Stimulated activated CD4-positive, alpha-beta T cell treated with anti-CD3 and anti-CD28 coated beads, Interleukin-2, amount 100 ng/mL, for 48 hours (primary cell): ENCODE data around the gene CNPY1.
"Not testable (repeated sequence)": the region's sequence is repeated elsewhere in the genome, so short reads cannot be mapped to it uniquely, and the experiment has no call there.

Experiments
- DNase-seq, 2 donors: peaks; one replicate each; pipeline ENCODE4 v3.0.0-alpha.2; 2020

The CNPY1 gene

GRCh38 chr7:155546449-155546848 lies at the start of gene CNPY1:
TSS of gene CNPY1 (minus strand) at chr7:155546559. CDS start at chr7:155545929, 630 bp downstream.
- not testable (repeated sequence) for DNase-seq

DNA sequence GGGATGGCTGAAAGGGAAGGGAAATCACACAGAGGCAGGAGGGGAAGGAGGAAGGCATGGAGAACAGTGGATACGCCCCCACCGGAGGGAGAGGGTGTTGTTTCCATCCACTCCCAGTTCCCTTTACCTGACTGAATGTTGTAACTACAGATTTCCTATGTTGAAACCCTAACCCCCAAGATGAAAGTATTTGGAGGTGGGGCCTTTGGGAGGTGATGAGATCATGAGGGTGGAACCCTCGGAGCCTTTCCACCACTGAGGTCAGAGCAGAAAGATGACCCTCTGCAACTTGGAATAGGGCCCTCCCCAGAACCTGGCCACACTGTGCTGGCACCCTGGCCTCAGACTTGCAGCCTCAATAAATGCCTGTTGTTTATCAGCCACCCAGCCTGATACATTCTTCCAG lies 48.6 kb upstream of the CNPY1 start:
- DNase-seq: no peak

DNA sequence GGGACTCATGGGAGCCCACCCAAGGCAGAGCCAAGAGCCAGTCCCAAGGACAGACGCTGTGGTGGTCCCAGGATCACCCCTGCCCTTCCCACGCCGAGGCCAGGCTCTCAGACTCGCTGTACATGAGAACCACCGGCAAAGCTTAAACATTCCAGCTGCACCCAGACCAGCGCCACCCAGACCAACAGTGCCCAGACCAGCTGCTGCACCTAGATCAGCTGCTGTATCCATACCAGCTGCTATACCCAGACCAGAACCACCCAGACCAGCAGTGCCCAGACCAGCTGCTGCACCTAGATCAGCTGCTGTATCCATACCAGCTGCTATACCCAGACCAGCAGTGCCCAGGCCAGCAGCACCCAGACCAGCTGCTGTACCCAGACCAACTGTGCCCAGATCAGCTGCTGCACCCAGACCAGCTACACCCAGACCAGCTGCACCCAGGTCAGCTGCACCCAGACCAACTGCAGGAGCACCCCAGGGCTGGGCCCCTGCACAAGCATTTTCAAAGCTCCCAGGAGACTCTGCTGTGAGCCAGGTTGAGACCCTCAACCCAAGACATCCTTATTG lies 47.9 kb upstream of the CNPY1 start:
- no peak for DNase-seq

DNA sequence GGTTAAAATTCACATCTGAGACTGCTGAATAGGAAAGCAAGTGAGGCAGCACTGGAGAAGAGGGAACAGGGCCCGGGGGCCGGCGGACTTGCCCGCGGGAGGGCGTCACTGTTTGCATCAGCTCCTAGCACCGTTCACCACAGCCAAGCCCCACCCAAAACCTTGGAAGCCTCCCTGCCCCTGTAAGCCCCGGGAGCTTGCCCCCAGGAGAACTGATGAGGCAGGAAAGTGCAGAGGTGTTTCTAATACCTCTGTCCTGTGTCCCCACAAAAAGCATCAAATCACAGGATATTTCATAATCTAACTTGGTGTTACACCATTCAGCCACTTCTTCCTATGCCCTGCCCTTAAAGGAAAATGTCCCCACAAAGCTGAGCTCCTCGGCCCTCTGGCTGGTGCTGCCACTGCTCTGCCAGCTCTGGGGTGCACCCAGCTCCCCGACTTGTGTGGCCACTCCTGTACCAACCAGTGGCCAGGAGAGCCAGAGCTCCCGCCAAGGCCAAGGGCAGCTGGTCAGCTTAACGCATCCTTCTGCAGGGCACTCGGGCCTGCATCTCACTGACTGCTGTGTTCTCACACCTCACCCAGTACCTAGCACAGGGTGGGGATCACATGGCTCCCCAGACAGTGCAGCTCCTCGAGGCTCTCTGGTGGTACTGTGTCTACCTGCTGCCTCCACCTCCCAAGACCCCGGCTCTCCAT lies 47.3 kb upstream of the CNPY1 start:
- DNase-seq: no peak

- DNase-seq: no peak
These were observed 44.9 kb upstream of the CNPY1 start for GRCh38 chr7:155591055-155591775.

DNA sequence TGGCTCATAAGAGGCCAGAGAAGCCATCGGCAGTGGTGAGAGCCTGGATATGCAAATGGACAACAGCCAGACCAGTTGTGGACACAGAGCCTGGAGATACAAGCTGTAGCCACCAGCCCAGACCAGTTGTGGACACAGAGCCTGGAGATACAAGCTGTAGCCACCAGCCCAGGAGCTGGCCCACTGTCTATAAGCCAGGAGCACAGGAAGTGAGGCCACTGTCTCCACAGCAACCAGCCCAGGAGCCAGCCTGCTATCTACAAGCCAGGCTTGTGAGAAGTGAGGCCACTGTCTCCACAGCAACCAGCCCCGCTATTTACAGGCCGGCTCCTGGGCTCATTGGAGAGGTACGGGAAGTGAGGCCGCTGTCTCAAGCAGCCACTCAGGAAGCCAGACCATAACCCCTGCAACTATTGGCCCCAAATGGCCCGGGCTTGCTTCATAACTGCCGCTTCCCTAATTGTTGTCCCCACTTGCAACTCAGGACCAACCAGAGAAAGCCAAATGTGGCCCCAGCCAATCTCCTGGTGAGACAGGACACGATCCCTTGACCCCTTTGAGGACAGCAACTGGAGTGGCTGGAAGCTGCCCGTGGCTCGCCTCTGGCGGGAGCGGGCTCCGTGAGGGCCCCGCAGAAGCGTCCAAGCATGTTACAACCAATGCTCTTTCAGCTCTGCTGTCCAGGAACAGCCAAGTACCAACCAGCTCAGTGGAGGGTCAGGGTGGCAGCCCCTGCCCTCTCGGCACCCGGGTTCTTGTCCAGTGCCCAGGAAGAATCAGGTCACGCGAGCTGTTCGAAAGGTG lies 44.1 kb upstream of the CNPY1 start:
- DNase-seq: no peak

- DNase-seq: no peak
These were observed 42.9 kb upstream of the CNPY1 start for GRCh38 chr7:155589001-155589980.

GRCh38 chr7:155588468-155588998 lies 42.2 kb upstream of the CNPY1 start:
- DNase-seq: no peak

- DNase-seq: no peak
These were observed 41.1 kb upstream of the CNPY1 start for GRCh38 chr7:155587486-155587885.

- no peak for DNase-seq
These were observed 40.6 kb upstream of the CNPY1 start for GRCh38 chr7:155586843-155587440.

DNA sequence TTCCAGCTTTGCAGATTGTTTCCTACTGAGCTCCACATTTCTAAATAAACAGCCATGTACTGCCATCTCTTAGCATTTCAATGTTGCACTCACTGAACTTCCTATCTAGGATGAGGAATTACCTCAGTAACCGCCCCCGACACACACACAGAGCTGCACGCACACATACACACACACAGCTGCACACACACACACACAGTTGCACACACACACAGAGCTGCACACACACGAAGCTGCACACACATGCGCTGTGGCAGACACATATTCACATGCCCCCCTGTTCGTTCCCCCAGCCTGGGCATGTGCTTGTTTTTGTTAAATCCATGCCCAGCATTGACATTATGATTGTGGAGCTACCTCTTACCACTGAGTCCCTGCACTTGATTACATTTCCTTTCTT lies 39.6 kb upstream of the CNPY1 start:
- no peak for DNase-seq

- no peak for DNase-seq
These were observed 39.2 kb upstream of the CNPY1 start for GRCh38 chr7:155585532-155585895.

DNA sequence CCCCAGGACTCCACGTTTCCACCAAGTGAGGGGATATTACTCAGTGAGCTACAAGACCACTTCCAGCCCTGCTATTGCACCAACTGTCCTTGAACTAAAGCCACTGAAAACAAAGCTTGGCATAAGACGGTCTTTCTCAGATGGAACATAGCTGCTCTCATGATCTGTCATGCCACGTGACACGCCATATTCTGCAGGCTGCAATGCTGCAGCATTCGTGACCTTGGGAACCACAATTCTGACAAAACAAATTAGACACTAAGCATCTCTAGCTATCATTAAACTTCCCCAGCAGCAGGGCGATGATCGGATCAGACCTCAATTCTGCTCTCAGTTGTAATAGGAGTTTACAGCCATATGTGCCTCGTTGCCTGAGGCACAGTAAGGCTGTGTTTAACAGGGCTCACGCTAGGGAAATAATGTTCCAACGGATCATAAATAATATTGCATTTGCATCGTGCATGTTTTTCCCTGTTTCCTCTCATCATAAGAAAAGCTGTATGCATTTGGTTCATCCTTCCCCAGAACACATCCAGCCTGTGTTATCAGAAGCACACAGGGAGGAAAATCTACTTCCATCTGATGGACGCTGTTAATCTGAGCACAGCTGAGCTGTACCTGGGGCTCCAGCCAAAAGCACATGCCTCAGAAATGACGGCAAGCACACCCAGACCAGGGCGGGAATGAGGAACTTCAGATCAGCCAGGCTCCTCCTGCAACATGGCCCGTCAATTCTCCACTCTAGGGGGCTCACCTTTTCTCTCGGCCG lies 38.6 kb upstream of the CNPY1 start:
- DNase-seq: no peak

- DNase-seq: no peak
These were observed 37.9 kb upstream of the CNPY1 start for GRCh38 chr7:155584261-155584660.

DNA sequence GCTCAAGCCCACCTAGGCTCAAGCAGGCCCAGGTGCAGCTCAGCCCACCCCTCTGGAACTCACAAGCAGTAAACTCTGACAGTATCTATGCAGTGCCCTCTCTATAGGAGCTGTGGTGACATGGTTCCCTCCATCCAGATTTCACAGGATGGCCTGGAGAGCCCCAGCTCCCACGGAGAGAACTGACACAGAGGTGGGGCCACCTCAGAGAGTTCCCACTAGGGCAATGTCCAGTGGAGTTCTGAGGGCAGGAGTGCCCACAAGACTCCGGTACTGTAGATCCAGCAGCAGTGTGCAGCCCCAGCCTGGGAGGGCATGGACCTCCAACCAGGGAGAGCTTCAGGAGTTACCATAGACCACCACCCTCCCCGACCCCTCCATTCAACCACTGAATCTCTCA lies 37.3 kb upstream of the CNPY1 start:
- DNase-seq: no peak

- no peak for DNase-seq
These were observed 35.6 kb upstream of the CNPY1 start for GRCh38 chr7:155581954-155582353.

DNA sequence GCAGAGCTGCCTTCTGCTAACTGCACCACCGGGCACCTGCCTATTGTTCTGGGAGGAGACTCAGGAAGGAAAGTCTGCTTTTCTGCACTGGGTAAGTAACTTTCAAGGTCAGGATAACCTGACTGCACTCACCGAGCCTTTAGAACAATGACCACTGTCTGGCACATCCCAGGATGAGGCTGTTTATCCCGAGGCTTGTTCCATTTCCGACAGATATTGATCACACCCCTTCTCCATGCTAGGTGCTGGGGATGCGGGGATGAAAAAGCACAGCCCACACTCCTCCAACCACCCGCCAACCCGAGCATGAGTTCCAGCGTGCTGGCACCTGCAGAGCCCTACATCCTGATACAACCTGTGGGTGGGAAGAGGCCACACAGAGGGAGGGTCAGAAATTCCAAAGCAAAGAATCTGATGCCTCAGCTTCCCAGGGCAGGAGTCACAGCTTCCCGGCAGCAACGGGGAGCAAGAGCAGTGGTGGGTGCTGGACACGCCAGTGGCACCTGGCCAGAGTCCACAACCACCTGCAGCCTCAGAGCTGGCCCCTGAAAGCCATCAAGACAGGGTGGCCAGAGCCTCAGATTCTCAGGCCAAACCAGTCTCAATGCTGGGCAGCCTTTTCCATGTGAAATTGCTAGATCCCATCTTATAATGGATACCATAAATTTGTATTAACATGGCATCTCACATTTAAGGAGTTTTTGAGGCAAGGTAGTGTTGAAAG lies 34.9 kb upstream of the CNPY1 start:
- no peak for DNase-seq

DNA sequence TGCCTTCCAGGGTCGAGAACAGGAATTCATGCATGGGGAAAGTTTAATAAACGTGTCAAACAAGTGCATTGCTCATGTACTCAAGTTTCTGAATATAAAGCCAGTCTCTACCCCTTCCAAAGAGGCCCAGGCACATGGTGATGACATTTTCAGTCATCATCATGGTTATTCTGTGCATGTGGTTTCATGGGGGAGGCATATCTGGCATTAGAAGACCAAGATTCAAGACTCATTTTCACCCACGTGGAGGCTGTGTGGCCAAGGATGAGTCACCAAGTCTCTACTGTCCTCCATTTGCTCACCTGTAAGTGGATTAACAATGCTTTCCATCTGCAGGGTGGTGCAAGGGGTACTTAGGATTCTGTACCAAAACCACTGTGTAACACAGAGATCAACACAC lies 34.0 kb upstream of the CNPY1 start:
- peak; percentile 9 to 20 for DNase-seq

GRCh38 chr7:155579565-155579964 lies 33.2 kb upstream of the CNPY1 start:
- no peak for DNase-seq

DNA sequence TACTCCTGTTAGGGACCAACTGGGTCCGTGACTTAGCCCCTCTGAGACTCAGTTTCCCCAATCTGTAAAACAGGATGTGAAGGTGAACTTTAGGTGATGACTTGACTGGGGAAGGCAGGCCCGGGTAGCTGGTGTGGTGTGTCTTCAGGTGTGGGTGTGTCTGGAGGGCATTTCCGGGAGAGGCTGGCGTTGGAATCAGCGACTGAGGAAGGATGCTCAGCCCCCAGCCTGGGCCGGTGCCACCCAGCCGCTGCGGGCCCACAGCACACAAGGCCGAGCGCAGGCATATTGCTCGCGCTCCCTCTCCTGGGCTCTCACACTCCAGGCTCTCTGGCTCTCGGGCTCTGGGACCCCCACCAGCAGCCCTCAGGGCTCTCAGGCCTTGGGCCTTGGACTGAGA lies 31.7 kb upstream of the CNPY1 start:
- DNase-seq: no peak
